HG03342 (cell line): ENCODE data around the gene RABL6.
A peak's percentile ranks its signal among the peaks of the same experiment; 100 is the strongest.
"Not testable (repeated sequence)": the region's sequence is repeated elsewhere in the genome, so short reads cannot be mapped to it uniquely, and the experiment has no call there.

Source experiments
- ATAC-seq: cut with Tn5 transposase; IDR thresholded peaks from one replicate; pipeline ENCODE4 v1.9.1; 2021; ENCODE audit warnings: mild to moderate bottlenecking, moderate library complexity; ENCODE audit not compliant: unreplicated experiment

RABL6 gene

DNA sequence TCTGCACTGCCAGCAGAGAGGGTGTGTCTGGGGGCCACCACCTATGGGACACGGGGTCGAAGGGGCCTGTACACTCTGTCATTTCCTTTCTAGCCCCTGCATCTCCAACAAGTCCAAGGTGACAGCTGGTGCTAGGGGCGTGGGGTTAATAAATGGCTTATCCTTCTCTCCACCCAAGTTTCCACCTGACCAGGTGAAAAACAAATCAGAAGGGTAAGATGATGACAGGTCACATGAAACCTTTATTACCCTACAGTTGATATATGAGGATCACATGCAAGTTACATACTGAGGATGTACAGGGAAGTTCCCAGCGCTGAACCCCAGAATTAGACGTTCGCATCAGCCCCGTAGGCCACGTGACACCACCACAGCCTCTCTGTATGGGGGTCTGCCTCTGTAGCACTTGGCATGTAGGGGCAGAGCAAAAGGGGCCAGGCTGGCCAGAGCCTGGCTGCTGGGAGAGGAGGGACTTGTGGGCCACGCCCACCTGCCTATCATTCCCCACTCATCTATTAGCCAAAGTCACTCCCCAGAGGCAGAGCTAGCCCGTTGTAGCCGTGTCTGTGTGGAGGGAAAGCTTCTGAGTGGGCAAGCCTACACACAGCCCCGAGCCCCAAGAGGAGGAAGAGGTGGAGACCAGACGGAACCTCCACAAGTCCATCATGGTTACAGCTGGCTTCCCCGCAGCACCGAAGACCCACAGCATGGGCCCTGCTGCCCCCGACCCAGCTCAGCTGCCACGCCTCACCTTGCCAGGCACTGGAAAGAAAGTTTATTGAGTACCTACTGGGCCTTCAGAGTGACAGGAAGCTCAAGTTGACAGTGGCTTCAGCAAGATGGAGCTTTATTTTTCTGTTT, 14.4 kb upstream of the RABL6 start:
- no peak for ATAC-seq

DNA sequence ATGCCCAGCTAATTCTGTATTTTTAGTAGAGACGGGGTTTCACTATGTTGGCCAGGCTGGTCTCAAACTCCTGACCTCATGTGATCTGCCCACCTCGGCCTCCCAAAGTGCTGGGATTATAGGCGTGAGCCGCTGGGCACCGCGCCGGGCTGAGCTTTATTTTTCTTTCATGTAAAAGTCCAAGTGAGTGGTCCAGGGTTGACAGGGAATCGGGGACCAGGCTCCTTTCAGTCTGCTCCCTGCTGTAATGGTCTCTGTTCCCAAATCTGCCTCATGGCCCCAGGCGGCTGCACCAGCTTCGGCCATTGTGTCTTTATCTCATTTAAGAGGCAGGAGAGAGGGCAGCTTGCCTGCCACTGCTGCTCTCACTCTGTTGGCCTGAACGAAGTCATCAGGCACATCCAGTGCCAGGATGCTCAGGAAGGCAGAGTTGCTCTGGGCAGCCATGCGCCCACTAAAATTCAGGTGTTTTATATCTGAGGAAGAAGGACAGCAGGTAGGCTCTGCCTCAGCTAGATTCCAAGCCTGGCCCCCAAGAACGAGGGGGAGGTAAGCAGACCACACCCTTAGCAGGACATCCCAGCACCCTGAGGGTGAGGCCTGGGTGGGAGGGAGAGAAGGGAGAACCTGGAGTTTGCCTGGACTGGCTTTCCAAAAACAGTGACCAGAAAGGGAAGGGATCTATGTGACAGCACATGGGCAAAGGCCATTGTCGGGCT, 13.3 kb upstream of the RABL6 start:
- ATAC-seq: no peak

DNA sequence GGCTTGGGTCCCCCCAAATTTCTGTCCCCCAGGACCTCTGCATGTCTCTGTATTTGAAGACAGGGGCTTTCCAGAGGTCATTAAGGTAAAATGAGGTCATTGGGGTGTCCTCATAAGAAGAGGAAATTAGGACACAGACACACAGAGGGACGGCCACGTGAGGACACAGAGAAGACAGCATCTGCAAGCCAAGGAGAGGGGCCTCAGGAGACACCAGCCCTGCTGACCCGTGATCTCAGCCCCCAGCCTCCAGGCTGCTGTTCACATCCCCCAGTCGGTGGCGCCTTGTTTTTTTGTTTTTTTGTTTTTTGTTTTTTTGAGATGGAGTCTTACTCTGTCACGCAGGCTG, 12.8 kb upstream of the RABL6 start:
- no peak for ATAC-seq

- ATAC-seq: no peak
Measured at GRCh38 chr9:136796238-136796774, 11.4 kb upstream of the RABL6 start, which contains the start of gene CCDC183. Gene CCDC183, plus strand, starts transcription at chr9:136796338. Its CDS starts 60 bp downstream, at chr9:136796398.

DNA sequence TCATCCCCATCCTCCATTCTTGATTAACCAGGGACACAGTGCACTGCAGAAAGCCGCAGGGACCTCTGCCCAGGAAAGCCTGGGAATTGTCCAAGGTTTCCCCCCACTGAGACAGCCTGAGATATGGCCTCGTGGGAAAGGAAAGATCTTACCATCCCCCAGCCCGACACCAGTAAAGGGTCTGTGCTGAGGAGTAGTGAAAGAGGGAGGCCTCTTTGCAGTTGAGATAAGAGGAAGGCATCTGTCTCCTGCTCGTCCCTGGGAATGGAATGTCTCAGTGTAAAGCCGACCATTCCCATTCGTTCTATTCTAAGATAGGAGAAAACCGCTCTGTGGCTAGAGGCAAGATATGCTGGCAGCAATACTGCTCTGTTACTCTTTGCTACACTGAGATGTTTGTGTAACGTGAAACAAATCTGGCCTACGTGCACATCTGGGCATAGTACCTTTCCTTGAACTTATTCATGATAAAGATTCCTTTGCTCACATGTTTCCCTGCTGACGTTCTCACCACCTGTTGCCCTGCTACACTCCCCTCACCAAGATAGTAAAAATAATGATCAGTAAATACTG, 10.9 kb upstream of the RABL6 start:
- ATAC-seq: not testable (repeated sequence)

DNA sequence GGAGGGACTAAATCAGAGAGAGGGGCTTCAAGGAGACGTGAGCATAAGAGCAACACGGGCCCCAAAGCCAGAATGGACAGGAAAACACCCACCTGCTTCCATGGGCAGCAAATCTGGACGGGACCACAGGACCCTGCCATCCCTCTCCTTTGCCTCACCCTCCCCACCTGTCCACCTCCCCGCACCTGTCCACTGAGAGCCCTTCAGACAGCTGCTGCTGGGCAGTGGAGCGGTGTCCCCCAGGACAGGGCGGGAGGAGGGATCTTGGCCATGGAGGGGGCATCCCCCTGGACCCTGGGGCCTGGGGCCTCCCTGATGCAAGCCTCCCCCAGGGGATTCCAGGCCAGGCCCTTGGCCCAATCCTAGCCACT, 9.1 kb upstream of the RABL6 start:
- no peak for ATAC-seq

GRCh38 chr9:136799079-136799853, 8.5 kb upstream of the RABL6 start:
- ATAC-seq: peak; percentile 10

GRCh38 chr9:136799854-136800657, 7.7 kb upstream of the RABL6 start:
- ATAC-seq: peak; percentile 48

- no peak for ATAC-seq
Measured at GRCh38 chr9:136802321-136802720, 5.4 kb upstream of the RABL6 start.

- not testable (repeated sequence) for ATAC-seq
Measured at GRCh38 chr9:136803009-136803550, 4.7 kb upstream of the RABL6 start.

GRCh38 chr9:136803551-136804508, 3.9 kb upstream of the RABL6 start:
- ATAC-seq: no peak

DNA sequence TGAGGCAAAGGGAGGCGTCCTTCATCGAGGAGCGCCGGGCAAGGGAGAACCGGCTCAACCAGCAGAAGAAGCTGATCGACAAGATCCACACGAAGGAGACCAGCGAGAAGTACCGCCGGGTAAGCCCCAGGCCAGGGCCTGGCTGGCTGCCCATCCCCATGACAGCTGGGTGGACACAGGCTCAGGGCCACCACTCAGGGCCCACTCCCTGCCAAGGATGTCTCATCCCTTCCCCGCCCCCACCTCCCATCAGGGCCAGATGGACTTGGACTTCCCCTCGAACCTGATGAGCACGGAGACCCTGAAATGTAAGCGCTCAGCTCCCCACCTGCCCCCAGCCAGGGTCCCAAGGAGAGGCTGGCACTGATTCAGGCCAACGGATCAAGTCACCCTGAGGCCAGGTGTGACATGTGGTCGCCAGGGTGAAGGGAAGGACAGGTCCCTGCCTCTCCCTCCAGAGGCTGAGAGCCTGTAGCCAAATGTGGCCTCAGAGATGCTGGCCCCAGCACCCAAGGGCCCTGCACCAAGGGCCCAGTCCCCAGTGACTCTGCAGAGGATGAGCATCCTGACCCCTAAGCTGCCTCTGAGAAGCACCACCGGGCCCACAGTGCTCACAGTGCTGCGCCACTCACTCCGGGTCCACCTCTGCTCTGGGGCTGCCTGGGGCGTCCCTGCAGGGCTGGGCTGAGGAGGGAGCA, 3.1 kb upstream of the RABL6 start:
- no peak for ATAC-seq

GRCh38 chr9:136805207-136805740, 2.5 kb upstream of the RABL6 start:
- ATAC-seq: no peak

DNA sequence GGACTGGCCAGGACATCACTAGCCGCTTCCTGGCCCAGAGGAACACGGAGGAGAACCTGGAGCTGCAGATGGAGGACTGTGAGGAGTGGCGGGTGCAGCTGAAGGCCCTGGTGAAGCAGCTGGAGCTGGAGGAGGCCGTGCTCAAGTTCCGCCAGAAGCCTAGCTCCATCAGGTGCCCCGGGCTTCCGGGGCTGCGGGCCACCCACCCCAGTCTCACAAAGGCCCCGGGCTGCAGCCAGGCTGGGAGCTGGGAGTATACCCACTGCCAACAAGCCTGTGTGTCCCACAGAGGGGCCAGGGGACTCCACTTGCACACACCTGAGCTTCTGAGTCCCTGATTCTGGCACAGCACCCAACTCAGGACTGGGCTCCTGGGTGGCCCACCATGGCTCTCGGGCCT, 1.7 kb upstream of the RABL6 start:
- no peak for ATAC-seq

- ATAC-seq: no peak
Measured at GRCh38 chr9:136806631-136807201, 1.0 kb upstream of the RABL6 start.

DNA sequence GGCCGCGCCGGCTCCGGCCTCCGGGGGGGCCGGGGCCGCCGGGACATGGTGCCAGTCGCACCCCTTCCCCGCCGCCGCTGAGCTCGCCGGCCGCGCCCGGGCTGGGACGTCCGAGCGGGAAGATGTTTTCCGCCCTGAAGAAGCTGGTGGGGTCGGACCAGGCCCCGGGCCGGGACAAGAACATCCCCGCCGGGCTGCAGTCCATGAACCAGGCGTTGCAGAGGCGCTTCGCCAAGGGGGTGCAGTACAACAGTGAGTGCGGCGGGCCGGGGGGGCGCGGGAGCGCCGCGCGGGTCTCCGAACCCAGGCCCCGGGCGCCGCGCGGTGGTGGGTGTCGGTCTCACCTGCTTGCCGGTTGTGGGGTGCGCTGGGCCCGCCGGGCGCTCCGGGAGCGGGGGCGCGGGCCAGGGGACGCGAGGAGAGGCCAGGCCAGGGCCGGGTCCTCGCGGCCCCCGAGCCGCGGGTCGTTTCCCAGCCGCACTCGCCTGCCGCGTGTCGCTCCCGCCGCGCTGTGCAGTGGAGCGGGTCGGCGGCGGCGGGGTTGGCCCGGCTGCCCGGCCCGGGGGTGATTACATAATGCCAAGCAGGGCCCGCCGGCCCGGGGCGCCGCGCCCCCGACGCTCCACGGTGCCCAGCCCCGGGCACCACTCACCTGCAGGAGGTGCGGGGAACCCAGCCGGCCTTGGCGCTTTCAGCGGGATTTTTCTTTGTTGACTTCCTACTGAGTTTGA, 492 bp downstream of the RABL6 start:
- ATAC-seq: peak; percentile 37

DNA sequence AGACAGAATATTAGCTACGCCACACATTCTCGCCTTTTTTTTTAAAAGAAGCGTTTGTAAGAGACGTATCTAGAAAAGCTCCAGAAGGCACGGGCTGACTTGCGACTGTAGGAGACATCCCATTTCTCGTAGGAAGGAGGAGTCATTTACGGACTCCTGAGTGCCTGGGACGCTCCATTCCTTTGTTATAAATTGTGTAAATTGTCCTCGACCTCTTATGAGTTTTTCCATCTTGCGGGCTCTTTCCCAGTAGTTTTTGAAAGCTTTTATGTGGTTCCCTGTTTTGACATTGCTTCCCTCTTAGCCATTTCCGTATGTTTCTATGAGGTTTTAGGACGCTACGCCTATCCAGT, 1.0 kb downstream of the RABL6 start:
- ATAC-seq: no peak
